ENCODE results near the gene LIN54.

GRCh38 chr4:82957045-82957444 is 53.6 kb downstream of the LIN54 start:
- TF ChIP-seq CTCF (IDR thresholded peaks at IDR 0.05) (no peak), POLR2A (IDR thresholded peaks at IDR 0.05) (no peak)
